CD14-positive monocyte (primary cell): ENCODE results near the gene MRPL14. TPM values are rescaled to one million over a fixed set of nuclear protein-coding genes. Genes with fewer than 3 reads are reported as not detected.

Experiments used
- DNase-seq, 3 donors: peaks; one replicate each; pipeline ENCODE4 v3.0.0-alpha.2; 2011 to 2022
- H2AFZ ChIP-seq: 2 replicates; pipeline ENCODE4 v1.6.0; 2012; ENCODE audit warnings: mild to moderate bottlenecking, low read depth, low read length, inconsistent platforms; ENCODE audit not compliant: insufficient read depth, poor library complexity, severe bottlenecking
- H3K27ac ChIP-seq, 2 donors: 1 replicate in 1 of 2; 2 replicates in 1 of 2; pipeline ENCODE4 v1.5.1; 2012 to 2013; ENCODE audit warnings: low read length in 2 of 2, control low read depth in 1 of 2, inconsistent platforms in 1 of 2, low read depth in 1 of 2, mild to moderate bottlenecking in 1 of 2
- H3K27me3 ChIP-seq, 2 donors: one replicate each; pipeline versions ENCODE4 v1.6.0 to v1.6.1; 2011 to 2013; ENCODE audit warnings: low read length in 2 of 2; ENCODE audit not compliant: control insufficient read depth in 2 of 2, insufficient read depth in 2 of 2
- H3K36me3 ChIP-seq, 2 donors: replicated peaks in 1 of 2; 1 replicate in 1 of 2; 2 replicates in 1 of 2; pipeline versions ENCODE4 v1.5.1 to v1.6.1; 2012 to 2013; ENCODE audit warnings: low read length in 2 of 2, control low read depth in 1 of 2, inconsistent platforms in 1 of 2, mild to moderate bottlenecking in 1 of 2; ENCODE audit not compliant: insufficient read depth in 2 of 2, control insufficient read depth in 1 of 2
- H3K4me1 ChIP-seq, 2 donors: 1 replicate in 1 of 2; 2 replicates in 1 of 2; pipeline versions ENCODE4 v1.5.1 to v1.6.1; 2012 to 2013; ENCODE audit warnings: low read length in 2 of 2, control low read depth in 1 of 2, inconsistent platforms in 1 of 2, mild to moderate bottlenecking in 1 of 2, moderate library complexity in 1 of 2; ENCODE audit not compliant: insufficient read depth in 2 of 2, control insufficient read depth in 1 of 2
- H3K4me2 ChIP-seq: replicated peaks from 2 replicates; pipeline ENCODE3; 2012; ENCODE audit warnings: low read length, moderate library complexity, mild to moderate bottlenecking; ENCODE audit not compliant: poor library complexity, severe bottlenecking; ENCODE audit errors: extremely low read depth
- H3K4me3 ChIP-seq, 3 experiments: fragments of 200-600 bp in 1 of 3; sonication (generic) in 1 of 3; replicated peaks in 1 of 3; 1 replicate in 2 of 3; 2 replicates in 1 of 3; pipeline ENCODE4 v1.5.1; 2011 to 2013; ENCODE audit warnings: low read length in 3 of 3, mild to moderate bottlenecking in 3 of 3, control low read depth in 2 of 3, low read depth in 2 of 3, inconsistent platforms in 1 of 3, moderate library complexity in 1 of 3
- H3K79me2 ChIP-seq: 2 replicates; pipeline ENCODE4 v1.6.0; 2012; ENCODE audit warnings: mild to moderate bottlenecking, control low read depth, inconsistent platforms, low read length, moderate library complexity; ENCODE audit not compliant: insufficient read depth
- H3K9ac ChIP-seq: 2 replicates; pipeline ENCODE4 v1.6.0; 2017; ENCODE audit warnings: low read length, mild to moderate bottlenecking; ENCODE audit not compliant: insufficient read depth, poor library complexity, severe bottlenecking
- H3K9me3 ChIP-seq, 2 donors: replicated peaks in 1 of 2; 1 replicate in 1 of 2; 2 replicates in 1 of 2; pipeline versions ENCODE4 v1.5.1 to v1.6.1; 2012 to 2013; ENCODE audit warnings: low read length in 2 of 2, control low read depth in 1 of 2; ENCODE audit not compliant: control insufficient read depth in 1 of 2, insufficient read depth in 1 of 2
- H4K20me1 ChIP-seq: 2 replicates; pipeline ENCODE4 v1.6.0; 2012; ENCODE audit warnings: mild to moderate bottlenecking, low read length, control low read depth, moderate library complexity; ENCODE audit not compliant: insufficient read depth
- H3K27ac Mint-ChIP-seq, 7 donors: one replicate each; pipeline ENCODE4 v1.8.0; 2020; ENCODE audit warnings: mild to moderate bottlenecking in 7 of 7, mixed read lengths in 7 of 7, moderate library complexity in 6 of 7, inconsistent platforms in 2 of 7
- H3K27me3 Mint-ChIP-seq, 3 donors: one replicate each; pipeline ENCODE4 v1.8.0; 2021 to 2022; ENCODE audit warnings: low read depth in 3 of 3, mild to moderate bottlenecking in 3 of 3, mixed read lengths in 3 of 3, moderate library complexity in 3 of 3, inconsistent platforms in 1 of 3
- H3K36me3 Mint-ChIP-seq, 2 donors: one replicate each; pipeline ENCODE4 v1.8.0; 2020; ENCODE audit warnings: mixed read lengths in 2 of 2, inconsistent platforms in 1 of 2, mild to moderate bottlenecking in 1 of 2
- H3K4me1 Mint-ChIP-seq: one replicate; pipeline ENCODE4 v1.8.0; 2020; ENCODE audit warnings: mild to moderate bottlenecking, mixed read lengths
- H3K4me3 Mint-ChIP-seq, 2 donors: one replicate each; pipeline ENCODE4 v1.8.0; 2020; ENCODE audit warnings: mild to moderate bottlenecking in 2 of 2, mixed read lengths in 2 of 2, moderate library complexity in 1 of 2
- H3K9me3 Mint-ChIP-seq, 7 donors: one replicate each; pipeline ENCODE4 v1.8.0; 2020 to 2022; ENCODE audit warnings: mixed read lengths in 7 of 7, mild to moderate bottlenecking in 6 of 7, moderate library complexity in 6 of 7, inconsistent platforms in 2 of 7
- CTCF ChIP-seq: fragments of 200-600 bp; IDR thresholded peaks from one replicate; pipeline ENCODE4 v1.8.0; 2022; ENCODE audit warnings: antibody characterized with exemption, mild to moderate bottlenecking
- WGBS: methylation state at CpG from one replicate; pipeline ENCODE4 v1.1.5; 2013; ENCODE audit warnings: missing lambda C conversion rate; ENCODE audit not compliant: insufficient coverage; 5-methylcytosine and 5-hydroxymethylcytosine counted together
- intact Hi-C, 2 donors: fragments of 100-400 bp; cut with micrococcal nuclease; formaldehyde crosslinking; loops; one replicate each; pipeline versions ENCODE4 v1.15.0 to v1.15.1; 2023
- polyA plus RNA-seq, 3 donors: library from polyadenylated mRNA; depleted of rRNA in 1 of 3; unstranded in 2 of 3; stranded (reverse) in 1 of 3; fragments of 300-500 nt in 2 of 3; fragments of >200 nt in 1 of 3; fragmentation: Illumina TruSeq in 2 of 3; gene quantifications; 1 replicate in 2 of 3; 2 replicates in 1 of 3; pipeline ENCODE4 v1.2.3, GENCODE V29; 2012 to 2021

MRPL14 gene
- polyA plus RNA-seq, 3 donors, result 18.5 to 91.5 (median 78.2) TPM

GRCh38 chr6:44132476-44132875 lies 5.2 kb upstream of the MRPL14 start:
- Histone ChIP-seq H3K4me2 (no peak overlapping the region), H4K20me1 (peaks cover 37% of the 10 kb centered on the region), H3K27ac (no peak overlapping the region), H2AFZ (no peak overlapping the region), H3K9ac (no peak overlapping the region), H3K4me1 (peaks cover 11% of the 10 kb centered on the region in 2 donors), H3K9me3 (no peaks in the 10 kb centered on the region), H3K27me3 (peaks cover 0 to 4% of the 10 kb centered on the region in 2 donors), H3K4me3 (no peak overlapping the region), H3K79me2 (peaks cover 11% of the 10 kb centered on the region), H3K36me3 (peaks cover 14 to 32% of the 10 kb centered on the region in 2 donors)
- Mint-ChIP-seq H3K27me3 (peaks cover 3 to 9% (median 6%) of the 10 kb centered on the region in 3 donors), H3K4me3 (no peak overlapping the region), H3K4me1 (peaks cover 18% of the 10 kb centered on the region), H3K36me3 (peaks cover 39 to 43% of the 10 kb centered on the region in 2 donors), H3K27ac (peak overlapping the region in 1 of 7 donors; percentile 61), H3K9me3 (no peaks in the 10 kb centered on the region)
- intact Hi-C loops, result no loop called here
- no peak for TF ChIP-seq CTCF
- DNase-seq, result no peak
- WGBS, result 91% methylated on average over 3 of the region's 4 CpGs

- peaks cover 3 to 9% (median 6%) of the 10 kb centered on the region in 3 donors for H3K27me3 Mint-ChIP-seq
- Histone ChIP-seq H3K9ac (no peak overlapping the region), H3K27ac (no peak overlapping the region), H3K4me1 (peaks cover 11% of the 10 kb centered on the region in 2 donors), H3K36me3 (peaks cover 14 to 26% of the 10 kb centered on the region in 2 donors), H2AFZ (no peak overlapping the region), H3K9me3 (no peaks in the 10 kb centered on the region), H3K4me2 (no peak overlapping the region), H3K79me2 (peaks cover 13% of the 10 kb centered on the region), H3K27me3 (peaks cover 0 to 4% of the 10 kb centered on the region in 2 donors), H4K20me1 (peaks cover 37% of the 10 kb centered on the region), H3K4me3 (no peak overlapping the region)
- TF ChIP-seq CTCF, result no peak
- peak overlapping the region in 1 of 2 donors; percentile 9 for H3K4me3 Mint-ChIP-seq
- intact Hi-C loops, result no loop called here
- H3K9me3 Mint-ChIP-seq, result no peaks in the 10 kb centered on the region
- no peak for DNase-seq
- peaks cover 33 to 37% of the 10 kb centered on the region in 2 donors for H3K36me3 Mint-ChIP-seq
- H3K27ac Mint-ChIP-seq, result peak overlapping the region in 1 of 7 donors; percentile 19
- WGBS, result 100% methylated on average over 1 of the region's 2 CpGs
- peaks cover 18% of the 10 kb centered on the region for H3K4me1 Mint-ChIP-seq
Observed at GRCh38 chr6:44131892-44132291, 4.6 kb upstream of the MRPL14 start.
